HL-60 (cell line): Measurements from ENCODE around the gene BCL6B.

ENCODE experiments used
- POLR2AphosphoS5 ChIP-seq: IDR thresholded peaks from 2 replicates; pipeline ENCODE4 v1.6.1; 2012; ENCODE audit warnings: low read depth
- REST ChIP-seq: IDR thresholded peaks from 2 replicates; pipeline ENCODE4 v1.6.1; 2012; ENCODE audit warnings: low read depth; ENCODE audit not compliant: insufficient replicate concordance
- TF ChIP-seq, protein P1 (sequence below): IDR thresholded peaks from one replicate; pipeline ENCODE4 v1.5.1; 2011; ENCODE audit warnings: low read length, control low read depth, inconsistent platforms; ENCODE audit not compliant: insufficient read depth

- TF ChIP-seq, protein P1, sequence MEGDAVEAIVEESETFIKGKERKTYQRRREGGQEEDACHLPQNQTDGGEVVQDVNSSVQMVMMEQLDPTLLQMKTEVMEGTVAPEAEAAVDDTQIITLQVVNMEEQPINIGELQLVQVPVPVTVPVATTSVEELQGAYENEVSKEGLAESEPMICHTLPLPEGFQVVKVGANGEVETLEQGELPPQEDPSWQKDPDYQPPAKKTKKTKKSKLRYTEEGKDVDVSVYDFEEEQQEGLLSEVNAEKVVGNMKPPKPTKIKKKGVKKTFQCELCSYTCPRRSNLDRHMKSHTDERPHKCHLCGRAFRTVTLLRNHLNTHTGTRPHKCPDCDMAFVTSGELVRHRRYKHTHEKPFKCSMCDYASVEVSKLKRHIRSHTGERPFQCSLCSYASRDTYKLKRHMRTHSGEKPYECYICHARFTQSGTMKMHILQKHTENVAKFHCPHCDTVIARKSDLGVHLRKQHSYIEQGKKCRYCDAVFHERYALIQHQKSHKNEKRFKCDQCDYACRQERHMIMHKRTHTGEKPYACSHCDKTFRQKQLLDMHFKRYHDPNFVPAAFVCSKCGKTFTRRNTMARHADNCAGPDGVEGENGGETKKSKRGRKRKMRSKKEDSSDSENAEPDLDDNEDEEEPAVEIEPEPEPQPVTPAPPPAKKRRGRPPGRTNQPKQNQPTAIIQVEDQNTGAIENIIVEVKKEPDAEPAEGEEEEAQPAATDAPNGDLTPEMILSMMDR: no peak
- no peak for TF ChIP-seq REST
- no peak for TF ChIP-seq POLR2AphosphoS5
These were observed 939 bp downstream of the BCL6B start for GRCh38 chr17:7023576-7024401.
